Epithelial cell of proximal tubule (primary cell): Measurements from ENCODE around the gene PKLR. TPM values are rescaled to one million over a fixed set of nuclear protein-coding genes. Genes with fewer than 3 reads are reported as not detected.
"Not testable (repeated sequence)": the region's sequence is repeated elsewhere in the genome, so short reads cannot be mapped to it uniquely, and the experiment has no call there.

ENCODE experiments used
- DNase-seq: peaks from one replicate; pipeline ENCODE4 v3.0.0-alpha.2; 2011; ENCODE audit warnings: low read depth
- H3K4me3 ChIP-seq: 2 replicates; pipeline ENCODE4 v1.5.1; 2011; ENCODE audit warnings: low read depth, mild to moderate bottlenecking, low read length
- total RNA-seq: library from RNA; depleted of rRNA; stranded (reverse); fragments of >200 nt; gene quantifications from 2 replicates; pipeline ENCODE4 v1.2.3, GENCODE V29; 2015
- TF ChIP-seq, protein P1 (sequence below): conservative IDR thresholded peaks from 2 replicates; pipeline ENCODE4 v1.5.1; 2012; ENCODE audit warnings: low read depth, mild to moderate bottlenecking, low read length

PKLR gene
- total RNA-seq, 1 donor from 2014 or later = not detected

DNA sequence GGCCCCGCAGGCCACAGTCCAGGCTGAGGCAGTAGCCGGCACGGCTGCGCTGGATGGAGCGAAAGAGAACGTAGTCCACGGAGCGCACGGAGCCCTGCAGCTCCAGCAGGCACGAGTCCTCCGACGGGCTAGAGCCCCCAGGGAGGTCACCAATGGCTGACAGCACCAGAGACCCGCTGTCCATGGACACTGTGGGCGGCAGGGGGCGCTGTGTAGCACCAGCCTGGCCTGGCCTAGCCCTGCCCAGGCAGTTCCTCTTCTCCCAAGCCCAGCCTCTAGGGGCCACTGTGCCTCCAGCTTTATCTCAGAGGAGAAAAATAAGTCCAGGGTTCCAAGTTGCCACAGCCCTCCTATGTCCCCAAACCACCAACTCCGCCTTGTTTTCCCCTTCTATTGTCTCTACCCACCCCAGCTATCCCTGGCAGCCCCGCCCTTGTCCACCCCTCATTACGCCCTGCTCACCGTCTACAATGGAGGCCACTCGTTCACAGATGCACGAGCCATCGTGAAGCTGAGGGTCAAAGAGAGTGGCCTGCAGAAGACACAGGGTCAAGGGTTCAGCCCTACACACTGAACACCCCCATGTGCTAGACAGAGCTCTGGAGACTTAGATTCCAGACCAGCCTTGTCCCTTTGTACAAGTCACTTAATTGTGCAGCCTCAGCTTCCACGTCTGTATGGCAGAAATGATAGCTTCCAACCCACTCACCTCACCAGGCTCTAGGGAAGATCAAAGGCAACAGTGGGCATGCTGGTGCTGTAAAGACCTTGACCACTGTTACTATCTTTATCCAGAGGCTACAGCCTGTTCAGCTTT is 50.4 kb downstream of the PKLR start:
- TF ChIP-seq, protein P1, sequence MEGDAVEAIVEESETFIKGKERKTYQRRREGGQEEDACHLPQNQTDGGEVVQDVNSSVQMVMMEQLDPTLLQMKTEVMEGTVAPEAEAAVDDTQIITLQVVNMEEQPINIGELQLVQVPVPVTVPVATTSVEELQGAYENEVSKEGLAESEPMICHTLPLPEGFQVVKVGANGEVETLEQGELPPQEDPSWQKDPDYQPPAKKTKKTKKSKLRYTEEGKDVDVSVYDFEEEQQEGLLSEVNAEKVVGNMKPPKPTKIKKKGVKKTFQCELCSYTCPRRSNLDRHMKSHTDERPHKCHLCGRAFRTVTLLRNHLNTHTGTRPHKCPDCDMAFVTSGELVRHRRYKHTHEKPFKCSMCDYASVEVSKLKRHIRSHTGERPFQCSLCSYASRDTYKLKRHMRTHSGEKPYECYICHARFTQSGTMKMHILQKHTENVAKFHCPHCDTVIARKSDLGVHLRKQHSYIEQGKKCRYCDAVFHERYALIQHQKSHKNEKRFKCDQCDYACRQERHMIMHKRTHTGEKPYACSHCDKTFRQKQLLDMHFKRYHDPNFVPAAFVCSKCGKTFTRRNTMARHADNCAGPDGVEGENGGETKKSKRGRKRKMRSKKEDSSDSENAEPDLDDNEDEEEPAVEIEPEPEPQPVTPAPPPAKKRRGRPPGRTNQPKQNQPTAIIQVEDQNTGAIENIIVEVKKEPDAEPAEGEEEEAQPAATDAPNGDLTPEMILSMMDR = peak; percentile 100
- DNase-seq = no peak
- H3K4me3 ChIP-seq = no peak overlapping the region

DNA sequence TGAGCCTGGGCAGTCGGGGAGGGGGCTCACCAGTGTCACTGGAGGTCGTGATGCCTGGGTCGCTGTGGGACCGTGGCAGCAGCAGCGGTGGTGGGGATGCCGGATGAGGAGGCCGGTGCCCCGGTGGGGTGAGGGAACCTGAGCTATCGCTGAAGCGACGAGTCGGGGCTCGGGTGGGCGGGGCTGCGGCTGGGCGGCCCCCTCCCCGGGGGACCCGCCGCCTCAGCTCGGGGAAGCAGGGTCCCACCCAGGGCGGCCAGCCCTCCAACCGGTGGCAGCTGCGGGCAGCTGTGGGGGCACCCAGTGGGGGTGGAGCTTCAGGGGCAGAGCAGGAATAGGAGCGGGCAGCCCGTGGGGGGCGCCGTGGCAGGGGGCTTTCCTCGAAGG is 51.0 kb downstream of the PKLR start:
- TF ChIP-seq, protein P1 = no peak
- DNase-seq = no peak
- no peak overlapping the region for H3K4me3 ChIP-seq

DNA sequence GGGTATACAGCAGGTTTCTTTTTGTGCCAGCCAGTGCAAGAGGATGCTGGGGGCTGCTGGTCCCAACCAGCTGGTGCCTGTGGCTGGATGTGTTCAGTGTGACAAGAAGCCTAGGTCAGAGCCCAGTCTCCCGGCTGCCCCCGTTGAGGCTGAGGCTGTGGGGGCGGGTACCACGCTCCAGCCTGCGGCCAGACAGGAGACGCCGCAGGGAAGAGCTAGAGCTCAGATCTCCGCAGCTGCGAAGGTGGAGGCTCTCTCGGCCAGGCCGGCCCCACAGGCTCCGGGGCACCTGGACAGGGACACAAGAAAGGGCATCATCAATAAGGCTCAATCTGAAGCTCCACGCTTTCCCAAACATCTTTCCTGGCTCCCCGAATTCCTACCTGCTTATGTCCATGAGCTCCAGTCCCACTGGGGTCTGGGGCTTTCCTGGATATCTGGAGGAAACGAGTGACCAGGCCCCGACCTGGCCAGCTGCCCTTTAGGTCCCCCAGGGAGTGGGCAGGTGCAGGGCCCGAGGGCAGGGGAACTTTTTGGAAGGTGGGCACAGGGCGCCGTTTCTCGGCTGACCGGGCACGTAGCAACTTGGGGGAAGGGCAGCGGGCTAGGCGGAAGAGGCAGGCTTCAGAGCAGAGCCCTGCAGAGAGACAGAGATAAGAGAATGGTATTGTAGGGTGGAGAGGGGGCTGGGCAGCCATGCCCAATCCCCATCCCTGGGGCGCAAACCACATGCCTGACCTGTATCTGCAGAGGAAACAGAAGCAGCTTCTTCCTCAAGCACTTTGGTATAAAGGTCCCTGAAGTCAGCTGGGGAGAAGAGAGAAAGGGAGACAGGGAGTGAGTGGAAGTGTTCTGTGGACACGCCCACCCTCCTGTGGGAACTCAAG is 53.3 kb downstream of the PKLR start:
- H3K4me3 ChIP-seq = no peak overlapping the region
- no peak for DNase-seq
- TF ChIP-seq, protein P1 = no peak

DNA sequence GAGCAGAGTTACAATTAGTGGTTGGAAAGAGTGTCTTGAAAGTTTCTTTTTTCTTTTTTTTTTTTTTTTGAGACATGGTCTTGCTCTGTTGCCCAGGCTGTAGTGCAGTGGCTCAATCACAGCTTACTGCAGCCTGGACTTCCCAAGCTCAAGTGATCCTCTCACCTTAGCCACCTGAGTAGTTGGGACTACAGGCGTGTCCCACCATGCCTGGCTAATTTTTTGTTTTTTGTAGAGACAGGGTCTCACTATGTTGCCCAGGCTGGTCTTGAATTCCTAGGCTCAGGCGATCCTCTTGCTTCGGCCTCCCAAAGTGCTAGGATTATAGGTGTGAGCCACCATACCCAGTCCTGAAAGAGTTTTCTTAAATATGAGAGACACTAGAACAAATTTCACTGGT is 54.4 kb downstream of the PKLR start:
- not testable (repeated sequence) for H3K4me3 ChIP-seq, DNase-seq

DNA sequence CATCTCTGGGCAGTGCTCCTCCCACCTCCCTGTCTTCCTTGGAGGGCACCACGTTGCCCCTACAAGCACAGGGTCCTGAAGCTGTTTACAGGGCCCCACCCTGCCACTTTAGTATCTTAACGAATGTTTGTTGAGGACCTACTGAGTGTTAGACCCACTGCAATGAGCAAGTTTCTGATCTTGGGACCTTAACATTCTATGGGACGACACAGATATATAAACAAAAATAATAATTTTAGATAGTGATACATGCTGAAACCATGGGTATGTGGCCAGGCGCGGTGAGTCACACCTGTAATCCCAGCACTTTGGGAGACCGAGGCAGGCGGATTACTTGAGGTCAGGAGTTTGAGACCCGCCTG is 56.1 kb downstream of the PKLR start:
- H3K4me3 ChIP-seq = peak overlapping the region; percentile 78
- no peak for DNase-seq
- TF ChIP-seq, protein P1 = no peak

DNA sequence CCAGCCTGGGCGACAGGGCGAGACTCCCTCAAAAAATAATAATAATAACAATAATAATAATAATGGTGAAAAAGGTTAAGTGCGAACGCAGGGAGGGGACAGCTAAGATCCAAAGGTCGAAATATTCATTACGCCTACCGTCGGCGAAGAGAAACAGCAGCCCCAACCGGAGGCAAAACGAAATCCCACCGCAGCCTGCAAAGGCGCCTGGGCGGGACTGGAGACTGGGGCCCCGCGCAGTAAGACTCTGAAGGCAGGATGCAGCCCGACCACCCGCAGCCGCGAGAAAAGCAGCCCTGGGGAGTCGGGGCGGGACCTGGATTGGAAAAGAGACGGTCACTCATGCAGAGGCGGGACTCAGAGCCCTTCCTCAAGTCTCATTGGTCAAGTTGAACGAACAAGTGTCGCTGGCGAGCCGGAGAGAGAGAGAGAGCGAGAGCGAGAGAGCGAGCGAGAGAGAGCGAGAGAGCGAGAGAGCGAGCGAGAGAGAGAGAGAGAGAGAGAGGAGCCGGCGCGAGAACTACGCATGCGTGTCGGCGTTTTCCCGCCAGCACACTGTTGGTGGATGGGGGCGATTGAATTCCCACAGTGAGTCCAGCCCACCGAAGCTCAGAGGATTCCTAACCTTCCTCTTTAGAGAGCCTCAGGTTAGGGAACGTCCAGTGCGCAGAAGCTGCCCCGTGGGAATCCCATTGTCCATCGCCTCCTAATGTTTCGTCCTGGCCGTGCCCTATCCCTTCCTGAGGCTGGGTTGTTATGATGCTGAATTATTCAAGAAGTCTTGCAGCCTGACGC is 56.7 kb downstream of the PKLR start:
- TF ChIP-seq, protein P1 = peak; percentile 14
- peak; percentile 88 for DNase-seq
- H3K4me3 ChIP-seq = peak overlapping the region; percentile 78
